GM18873 (cell line): ENCODE data around the gene ANKIB1.
"Not testable (repeated sequence)": the region's sequence is repeated elsewhere in the genome, so short reads cannot be mapped to it uniquely, and the experiment has no call there.

ENCODE experiments used
- ATAC-seq: cut with Tn5 transposase; IDR thresholded peaks from one replicate; pipeline ENCODE4 v1.9.1; 2021; ENCODE audit warnings: mild to moderate bottlenecking, moderate library complexity, moderate number of reproducible peaks; ENCODE audit not compliant: unreplicated experiment, low FRiP score

ANKIB1 gene

GRCh38 chr7:92375013-92375412, 129.2 kb downstream of the ANKIB1 start:
- no peak for ATAC-seq

DNA sequence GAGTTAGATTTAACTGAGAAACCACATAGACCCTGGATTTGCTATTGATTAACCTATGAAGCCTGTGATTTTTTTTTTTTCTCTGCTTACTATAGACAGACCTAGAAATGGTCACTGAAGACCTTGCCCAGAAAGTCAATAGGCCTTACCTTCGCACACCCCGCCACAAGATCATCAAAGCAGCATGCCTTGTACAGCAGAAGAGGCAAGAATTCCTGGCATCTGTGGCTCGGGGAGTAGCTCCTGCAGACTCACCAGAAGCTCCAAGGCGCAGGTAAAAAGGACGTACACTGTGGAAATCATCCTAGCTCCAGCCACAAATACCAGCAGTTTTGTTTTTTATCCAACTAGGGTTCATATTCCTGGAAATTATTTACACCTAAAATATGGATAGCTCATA, 145.3 kb downstream of the ANKIB1 start:
- no peak for ATAC-seq

GRCh38 chr7:92397542-92397941, 151.8 kb downstream of the ANKIB1 start:
- ATAC-seq: no peak

DNA sequence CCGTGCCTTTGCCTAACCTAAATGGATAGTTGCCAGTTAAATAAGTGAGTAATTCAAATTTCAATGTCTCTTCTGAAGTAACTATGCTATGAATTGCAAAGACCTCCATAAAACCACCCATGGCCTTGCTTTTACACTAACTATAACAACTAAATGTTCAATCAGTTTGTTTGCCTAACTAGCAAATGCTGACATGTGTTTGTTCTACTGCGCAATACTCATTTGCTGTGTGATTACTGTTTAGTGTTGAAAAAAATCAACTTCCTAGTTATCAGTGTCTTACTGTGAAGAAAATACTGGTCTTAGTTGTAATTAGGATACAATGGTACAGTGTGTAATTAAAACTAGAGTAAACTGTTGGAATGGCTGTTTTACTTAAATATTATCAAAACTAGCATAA, 154.2 kb downstream of the ANKIB1 start:
- no peak for ATAC-seq

DNA sequence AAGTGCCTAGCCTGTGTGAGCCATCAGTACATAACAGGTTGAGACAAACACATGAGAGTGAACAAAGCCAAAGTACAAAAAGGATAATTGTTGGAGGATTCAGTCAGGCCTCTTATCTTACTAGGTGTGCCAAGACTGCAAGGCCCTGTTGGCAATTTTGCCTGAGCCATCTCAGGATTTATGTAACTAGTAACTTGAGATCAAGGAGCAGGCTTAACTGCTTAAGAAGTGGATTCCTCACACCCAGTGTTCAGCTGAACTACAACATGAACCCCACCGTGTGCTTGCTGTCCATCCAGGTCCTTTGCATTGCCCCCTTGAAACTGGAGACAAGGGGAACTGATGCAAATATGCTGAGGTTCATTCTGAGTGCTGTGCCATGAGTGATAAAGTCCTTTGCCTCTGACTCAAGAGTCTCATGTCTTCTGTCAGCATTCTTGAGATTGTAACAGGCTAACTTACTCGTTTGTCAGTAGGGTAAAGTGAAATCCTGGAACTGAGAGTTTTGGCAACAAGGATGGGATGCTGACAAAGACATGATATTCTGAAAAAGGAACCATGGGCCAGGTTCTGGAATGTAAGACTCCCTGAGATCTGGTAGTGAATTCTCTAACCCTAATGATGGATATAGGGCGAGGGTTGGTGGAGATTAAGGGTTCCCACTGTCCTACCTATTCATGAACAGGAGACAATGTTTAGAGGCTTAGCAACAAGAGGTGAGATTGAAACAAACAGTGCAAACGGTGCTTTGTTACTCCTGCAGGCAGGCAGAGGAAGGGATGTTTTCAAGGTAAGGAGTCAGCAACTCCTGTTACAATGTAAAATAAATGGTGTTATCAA, 157.4 kb downstream of the ANKIB1 start:
- ATAC-seq: no peak

DNA sequence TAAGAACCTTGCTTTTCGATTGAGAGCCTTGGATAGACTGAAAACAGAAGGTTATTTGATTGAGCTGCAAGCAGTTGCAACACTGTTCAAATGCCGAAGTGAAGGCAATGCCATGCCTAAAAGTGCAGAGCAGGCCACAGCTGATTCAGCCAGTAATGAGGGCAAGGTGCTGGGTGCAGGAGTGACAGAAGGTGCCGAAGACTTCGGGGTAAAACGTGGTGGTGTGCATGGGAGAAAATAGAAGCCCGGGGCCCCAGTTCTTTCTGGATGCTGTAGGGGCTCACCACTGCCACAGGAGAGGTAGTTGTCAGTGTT, 157.9 kb downstream of the ANKIB1 start:
- no peak for ATAC-seq

GRCh38 chr7:92404170-92404614, 158.4 kb downstream of the ANKIB1 start:
- ATAC-seq: no peak

- ATAC-seq: no peak
These were observed 163.6 kb downstream of the ANKIB1 start for GRCh38 chr7:92409357-92409756.

DNA sequence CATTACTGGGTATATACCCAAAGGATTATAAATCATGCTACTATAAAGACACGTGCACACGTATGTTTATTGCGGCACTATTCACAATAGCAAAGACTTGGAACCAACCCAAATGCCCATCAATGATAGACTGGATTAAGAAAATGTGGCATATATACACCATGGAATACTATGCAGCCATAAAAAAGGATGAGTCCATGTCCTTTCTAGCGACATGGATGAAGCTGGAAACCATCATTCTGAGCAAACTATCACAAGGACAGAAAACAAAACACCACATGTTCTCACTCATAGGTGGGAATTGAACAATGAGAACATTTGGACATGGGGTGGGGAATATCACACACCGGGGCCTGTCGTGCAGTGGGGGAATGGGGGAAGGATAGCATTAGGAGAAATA, 164.4 kb downstream of the ANKIB1 start:
- not testable (repeated sequence) for ATAC-seq

GRCh38 chr7:92412745-92413144, 167.0 kb downstream of the ANKIB1 start:
- no peak for ATAC-seq

- ATAC-seq: no peak
These were observed 167.8 kb downstream of the ANKIB1 start for GRCh38 chr7:92413550-92413949.

GRCh38 chr7:92415225-92415624, 169.5 kb downstream of the ANKIB1 start:
- ATAC-seq: no peak

- no peak for ATAC-seq
These were observed 172.1 kb downstream of the ANKIB1 start for GRCh38 chr7:92417913-92418312.

- ATAC-seq: no peak
These were observed 176.1 kb downstream of the ANKIB1 start for GRCh38 chr7:92421676-92422435.

GRCh38 chr7:92422926-92423325, 177.2 kb downstream of the ANKIB1 start:
- ATAC-seq: no peak

- ATAC-seq: no peak
These were observed 177.9 kb downstream of the ANKIB1 start for GRCh38 chr7:92423710-92424131.

DNA sequence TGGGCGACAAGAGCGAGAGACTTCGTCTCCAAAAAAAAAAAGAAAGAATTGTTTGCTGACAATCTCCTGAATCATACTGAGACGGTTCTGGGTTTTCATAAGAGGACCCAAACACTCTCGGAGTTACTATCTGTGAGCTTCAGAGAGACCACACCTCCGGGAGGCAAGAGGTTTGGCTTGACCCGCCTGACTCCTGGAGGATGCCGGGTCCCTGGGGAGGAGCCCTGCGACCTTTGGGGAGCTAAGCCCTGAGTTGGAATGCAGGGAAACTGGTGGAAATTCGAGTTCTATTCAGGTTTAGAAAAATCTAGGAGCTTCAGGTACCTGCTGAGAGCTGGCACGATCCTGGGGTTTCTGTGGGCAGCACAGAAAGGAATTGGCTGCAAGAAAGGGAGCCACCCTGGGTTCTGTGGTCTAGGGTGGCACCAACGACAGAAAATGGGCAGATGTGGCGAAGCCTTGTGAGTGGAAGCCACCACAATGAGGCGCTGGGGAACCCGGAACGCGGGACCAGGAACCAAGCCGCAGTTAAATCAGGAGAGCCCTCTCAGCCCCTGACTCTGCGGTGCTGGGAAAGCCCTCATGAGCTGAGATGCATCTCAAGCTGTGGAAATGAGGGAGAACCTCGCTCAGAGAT, 179.7 kb downstream of the ANKIB1 start:
- no peak for ATAC-seq

DNA sequence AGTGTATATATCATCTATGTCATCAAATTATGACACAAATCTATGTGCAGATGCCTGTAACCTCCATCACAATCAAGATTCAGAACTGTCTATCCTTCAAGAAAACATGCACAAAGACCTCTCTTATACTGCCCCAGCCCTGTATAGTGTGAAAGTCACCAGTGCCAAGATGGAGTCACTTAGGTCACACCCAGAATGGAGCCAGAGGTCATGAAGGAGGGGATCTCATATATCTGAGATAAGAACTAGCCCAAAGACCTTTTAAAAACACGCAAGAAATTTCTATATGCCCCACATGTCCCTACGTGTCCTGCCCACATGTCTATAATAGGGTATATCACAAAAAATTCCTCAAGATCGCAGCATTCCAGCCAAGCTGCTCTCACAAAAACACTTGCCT, 181.4 kb downstream of the ANKIB1 start:
- ATAC-seq: no peak

GRCh38 chr7:92432299-92432946, 186.6 kb downstream of the ANKIB1 start:
- no peak for ATAC-seq

DNA sequence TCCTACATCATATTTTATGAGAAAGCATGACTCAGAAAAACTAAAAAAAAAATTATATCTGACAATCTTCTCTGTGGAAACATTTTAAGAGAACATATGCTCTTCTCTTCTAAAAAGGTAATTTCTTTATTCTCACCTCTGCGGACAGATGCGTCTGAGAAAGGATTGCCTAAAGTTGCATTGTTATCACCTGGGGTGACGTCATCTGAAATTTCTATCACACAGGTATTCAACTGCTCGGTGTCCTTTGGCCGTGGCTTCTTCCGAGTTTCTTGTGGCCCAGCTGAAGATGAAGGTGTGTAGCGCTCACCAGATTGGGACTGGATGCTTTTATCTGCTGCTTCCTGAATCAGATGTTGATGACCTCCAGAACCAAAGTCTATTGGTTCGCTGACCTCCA, 187.2 kb downstream of the ANKIB1 start:
- no peak for ATAC-seq

DNA sequence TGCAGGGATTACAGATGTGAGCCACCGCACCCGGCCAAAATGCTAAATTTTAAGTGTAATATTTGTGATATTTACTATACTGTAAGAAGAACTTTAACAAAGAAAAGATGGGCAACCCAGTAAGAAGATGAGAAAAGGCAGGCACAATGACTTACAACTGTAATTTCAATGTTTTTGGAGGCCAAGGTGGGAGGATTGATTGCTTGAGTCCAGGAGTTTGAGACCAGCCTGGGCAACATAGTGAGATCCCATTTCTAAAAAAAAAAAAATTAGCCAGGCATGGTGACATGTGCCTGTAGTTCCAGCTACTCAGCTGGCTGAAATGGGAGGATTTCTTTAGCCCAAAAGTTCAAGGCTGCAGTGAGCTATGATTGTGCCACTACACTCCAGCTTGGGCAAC, 189.8 kb downstream of the ANKIB1 start:
- ATAC-seq: no peak
